Loucy (cell line): ENCODE data around the gene MYH9.
A peak's percentile ranks its signal among the peaks of the same experiment; 100 is the strongest.

Source experiments
- H2AFZ ChIP-seq: fragments of 200-600 bp; sonication (generic); 2 replicates; pipeline ENCODE4 v1.6.0; 2016; ENCODE audit warnings: antibody characterized with exemption, mild to moderate bottlenecking, low read length, moderate library complexity
- H3F3A ChIP-seq: fragments of 200-600 bp; 2 replicates; pipeline ENCODE4 v1.6.0; 2016; ENCODE audit warnings: antibody characterized with exemption, low read depth, mild to moderate bottlenecking
- H3K27me3 ChIP-seq: fragments of 200-600 bp; sonication (generic); 2 replicates; pipeline ENCODE4 v1.6.1; 2014; ENCODE audit warnings: low read length, mild to moderate bottlenecking; ENCODE audit not compliant: insufficient read depth, poor library complexity, severe bottlenecking
- H3K36me3 ChIP-seq: fragments of 200-600 bp; sonication (generic); 2 replicates; pipeline ENCODE4 v1.6.1; 2016; ENCODE audit warnings: low read length; ENCODE audit not compliant: insufficient read depth
- H3K4me1 ChIP-seq: fragments of 200-600 bp; sonication (generic); 2 replicates; pipeline ENCODE4 v1.5.1; 2014; ENCODE audit warnings: low read length, mild to moderate bottlenecking; ENCODE audit not compliant: insufficient read depth, poor library complexity, severe bottlenecking
- H3K4me2 ChIP-seq: fragments of 200-600 bp; sonication (generic); 2 replicates; pipeline ENCODE4 v1.6.0; 2014; ENCODE audit warnings: antibody characterized with exemption, low read length, low read depth, mild to moderate bottlenecking; ENCODE audit not compliant: poor library complexity, severe bottlenecking
- H3K4me3 ChIP-seq: fragments of 200-600 bp; sonication (generic); 2 replicates; pipeline ENCODE4 v1.5.1; 2014; ENCODE audit warnings: low read length, mild to moderate bottlenecking, mixed read lengths; ENCODE audit not compliant: poor library complexity, severe bottlenecking
- H3K79me2 ChIP-seq: fragments of 200-600 bp; sonication (generic); 2 replicates; pipeline ENCODE4 v1.6.1; 2014; ENCODE audit warnings: low read length; ENCODE audit not compliant: insufficient read depth
- H3K9ac ChIP-seq: fragments of 200-600 bp; sonication (generic); 2 replicates; pipeline ENCODE4 v1.6.0; 2014; ENCODE audit warnings: mild to moderate bottlenecking, low read depth, low read length, moderate library complexity; ENCODE audit not compliant: poor library complexity, severe bottlenecking
- H3K9me2 ChIP-seq: fragments of 200-600 bp; sonication (generic); replicated peaks from 2 replicates; pipeline ENCODE4 v1.6.1; 2016; ENCODE audit warnings: low read depth, low read length, mixed read lengths
- H3K9me3 ChIP-seq: fragments of 200-600 bp; sonication (generic); 2 replicates; pipeline ENCODE4 v1.6.1; 2014; ENCODE audit warnings: mild to moderate bottlenecking, antibody characterized with exemption, low read length, low read depth; ENCODE audit not compliant: insufficient read depth
- H4K20me1 ChIP-seq: fragments of 200-600 bp; sonication (generic); 2 replicates; pipeline ENCODE4 v1.6.0; 2014; ENCODE audit warnings: antibody characterized with exemption, low read length, mild to moderate bottlenecking; ENCODE audit not compliant: insufficient read depth, poor library complexity, severe bottlenecking
- EZH2phosphoT487 ChIP-seq: fragments of 200-600 bp; IDR thresholded peaks from 2 replicates; pipeline ENCODE4 v1.6.1; 2018; ENCODE audit warnings: antibody characterized with exemption, mild to moderate bottlenecking, moderate library complexity, borderline replicate concordance
- TF ChIP-seq, protein P1 (sequence below): fragments of 200-600 bp; sonication (generic); conservative IDR thresholded peaks from 2 replicates; pipeline ENCODE4 v1.5.1; 2014; ENCODE audit warnings: mild to moderate bottlenecking, antibody characterized with exemption, low read length

MYH9 gene

GRCh38 chr22:36371920-36372319 lies 15.8 kb downstream of the MYH9 start:
- Histone ChIP-seq H2AFZ (no peak overlapping the region), H3K9me3 (no peaks in the 10 kb centered on the region), H4K20me1 (peaks cover 97% of the 10 kb centered on the region), H3K27me3 (no peaks in the 10 kb centered on the region), H3K36me3 (peaks cover 18% of the 10 kb centered on the region; the same call in 1 of the 2 replicates), H3K9ac (no peak overlapping the region), H3K9me2 (no peaks in the 10 kb centered on the region), H3K4me1 (peaks cover 81% of the 10 kb centered on the region), H3K4me2 (peak overlapping the region; percentile 18), H3K79me2 (peaks cover 100% of the 10 kb centered on the region), H3F3A (no peaks in the 10 kb centered on the region), H3K4me3 (no peak overlapping the region)
- TF ChIP-seq, protein P1, sequence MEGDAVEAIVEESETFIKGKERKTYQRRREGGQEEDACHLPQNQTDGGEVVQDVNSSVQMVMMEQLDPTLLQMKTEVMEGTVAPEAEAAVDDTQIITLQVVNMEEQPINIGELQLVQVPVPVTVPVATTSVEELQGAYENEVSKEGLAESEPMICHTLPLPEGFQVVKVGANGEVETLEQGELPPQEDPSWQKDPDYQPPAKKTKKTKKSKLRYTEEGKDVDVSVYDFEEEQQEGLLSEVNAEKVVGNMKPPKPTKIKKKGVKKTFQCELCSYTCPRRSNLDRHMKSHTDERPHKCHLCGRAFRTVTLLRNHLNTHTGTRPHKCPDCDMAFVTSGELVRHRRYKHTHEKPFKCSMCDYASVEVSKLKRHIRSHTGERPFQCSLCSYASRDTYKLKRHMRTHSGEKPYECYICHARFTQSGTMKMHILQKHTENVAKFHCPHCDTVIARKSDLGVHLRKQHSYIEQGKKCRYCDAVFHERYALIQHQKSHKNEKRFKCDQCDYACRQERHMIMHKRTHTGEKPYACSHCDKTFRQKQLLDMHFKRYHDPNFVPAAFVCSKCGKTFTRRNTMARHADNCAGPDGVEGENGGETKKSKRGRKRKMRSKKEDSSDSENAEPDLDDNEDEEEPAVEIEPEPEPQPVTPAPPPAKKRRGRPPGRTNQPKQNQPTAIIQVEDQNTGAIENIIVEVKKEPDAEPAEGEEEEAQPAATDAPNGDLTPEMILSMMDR: no peak
- no peak for TF ChIP-seq EZH2phosphoT487

DNA sequence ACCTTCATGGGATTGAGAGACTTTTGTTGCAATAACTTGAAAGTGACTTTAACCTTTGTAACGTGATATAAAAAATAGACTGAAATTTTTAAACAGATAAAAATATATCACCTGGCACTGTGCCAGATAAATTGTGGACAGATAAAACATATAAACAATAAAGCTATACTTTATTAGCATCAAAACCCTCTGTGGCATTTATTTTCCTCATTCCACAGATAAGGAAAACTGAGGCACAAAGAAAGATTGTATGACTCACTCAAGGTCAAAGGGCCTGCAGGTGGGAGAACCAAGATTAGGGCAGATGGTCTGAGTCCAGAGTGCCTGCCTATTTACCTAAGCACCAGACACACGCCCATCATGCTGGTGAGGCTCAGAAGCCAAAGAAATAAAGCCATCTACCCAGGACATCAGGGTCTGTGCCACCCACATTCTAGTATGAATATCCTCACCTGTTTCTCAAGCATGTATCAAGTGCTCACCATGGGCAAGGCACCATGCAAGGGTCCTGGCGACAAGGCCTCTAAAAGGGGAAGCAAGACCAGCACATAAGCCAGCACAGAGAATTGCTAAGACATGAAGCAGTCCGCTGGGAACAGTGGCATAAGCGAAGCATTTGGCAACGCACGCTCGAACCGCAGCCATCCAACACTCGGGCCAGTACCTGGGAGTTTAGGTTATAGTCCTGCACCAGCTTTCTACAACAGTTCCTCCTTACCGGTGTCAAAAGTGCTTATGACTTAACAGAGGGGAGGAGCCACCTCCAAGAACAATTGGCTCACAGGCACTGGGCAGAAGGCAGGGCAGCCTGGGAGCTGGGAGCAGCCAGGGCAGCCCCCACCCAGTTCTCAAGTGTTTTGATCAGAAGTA lies 17.6 kb downstream of the MYH9 start:
- Histone ChIP-seq H4K20me1 (peaks cover 97% of the 10 kb centered on the region), H3K27me3 (no peaks in the 10 kb centered on the region), H2AFZ (no peak overlapping the region), H3K4me3 (peak overlapping the region; percentile 39), H3K79me2 (peaks cover 100% of the 10 kb centered on the region), H3K4me1 (peaks cover 71% of the 10 kb centered on the region), H3K9me3 (no peaks in the 10 kb centered on the region), H3K9me2 (no peaks in the 10 kb centered on the region), H3F3A (no peaks in the 10 kb centered on the region), H3K36me3 (peaks cover 22% of the 10 kb centered on the region; the same call in 1 of the 2 replicates), H3K4me2 (peak overlapping the region; percentile 71), H3K9ac (peak overlapping the region; percentile 5)
- TF ChIP-seq, protein P1: no peak
- no peak for TF ChIP-seq EZH2phosphoT487

DNA sequence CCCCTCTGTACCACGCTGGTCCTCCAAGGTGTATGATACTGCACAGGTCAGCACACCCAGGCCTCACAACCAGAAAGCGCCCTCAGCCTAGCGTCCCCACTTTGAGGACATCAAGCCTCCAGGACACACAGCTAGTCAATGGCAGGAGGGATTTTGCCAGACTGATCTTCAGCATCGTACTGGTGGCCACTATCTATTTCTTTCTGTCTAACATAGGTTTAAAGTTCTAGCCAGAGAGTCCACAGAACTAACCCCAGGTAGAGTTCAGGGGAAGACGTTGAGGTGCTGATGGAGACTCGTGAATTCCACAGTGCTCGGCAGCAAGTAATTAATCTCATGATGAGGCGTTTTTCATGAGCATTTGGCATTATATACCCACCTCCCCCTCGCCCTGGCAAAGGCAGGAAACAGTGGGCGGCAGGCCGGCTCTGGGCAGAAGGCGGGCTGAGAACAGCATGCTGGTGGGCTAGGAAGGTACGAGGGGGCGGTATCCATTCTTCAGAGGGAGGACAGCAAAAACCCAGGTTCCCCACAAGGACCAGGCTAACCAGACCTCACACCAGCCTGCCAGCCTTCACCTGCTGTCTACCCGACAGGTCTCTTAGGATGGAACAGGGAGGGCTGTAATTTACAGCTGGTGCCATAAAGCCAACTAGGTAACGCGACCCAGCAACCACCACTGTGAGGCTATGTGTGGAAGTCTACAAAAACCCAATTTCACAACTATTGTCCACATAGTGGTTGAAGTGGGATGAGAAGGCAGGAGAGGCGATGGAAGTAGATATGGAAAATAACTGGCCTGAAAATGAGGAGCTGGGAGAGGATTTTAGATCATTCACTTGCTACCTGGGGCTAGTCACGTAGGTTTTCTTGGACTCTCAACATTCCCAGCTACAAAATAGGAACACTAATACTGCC lies 18.5 kb downstream of the MYH9 start:
- Histone ChIP-seq H3K36me3 (peaks cover 22% of the 10 kb centered on the region; the same call in 1 of the 2 replicates), H3K4me2 (peak overlapping the region; percentile 71), H3K9ac (peak overlapping the region; percentile 5), H2AFZ (no peak overlapping the region), H3K79me2 (peaks cover 100% of the 10 kb centered on the region), H3K9me3 (no peaks in the 10 kb centered on the region), H3K9me2 (no peaks in the 10 kb centered on the region), H4K20me1 (peaks cover 97% of the 10 kb centered on the region), H3K4me1 (peaks cover 71% of the 10 kb centered on the region), H3K27me3 (no peaks in the 10 kb centered on the region), H3F3A (no peaks in the 10 kb centered on the region), H3K4me3 (peak overlapping the region; percentile 39)
- TF ChIP-seq EZH2phosphoT487: no peak
- TF ChIP-seq, protein P1: no peak
